GM12878 (cell line): ENCODE measurements around the gene COA3. TPM values are rescaled to one million over a fixed set of nuclear protein-coding genes. Genes with fewer than 3 reads are reported as not detected.

Experiments used
- ATAC-seq: fragments of 200-7000 bp; cut with Tn5 transposase; 3 replicates; pipeline ENCODE4 v1.9.1; 2020; ENCODE audit warnings: mild to moderate bottlenecking, moderate library complexity
- BruUV-seq: library from RNA; stranded (reverse); fragments of 400-500 nt; replicated peaks from 2 replicates; lab custom pipeline; 2021; lab: Mats Ljungman, UMichigan
- CTCF ChIA-PET: fragments of 300-600 bp; sonication (Branson Sonifier 250); formaldehyde crosslinking; extraction: SDS; loops from one replicate; lab custom pipeline; 2021; ENCODE audit warnings: inconsistent platforms; lab: Yijun Ruan, JAX
- POLR2A ChIA-PET: fragments of 350-600 bp; formaldehyde crosslinking; extraction: SDS; loops from one replicate; lab custom pipeline; 2021; ENCODE audit warnings: inconsistent platforms; lab: Charles Lee
- RAD21 ChIA-PET: fragments of 300-600 bp; sonication (Branson Sonifier 250); formaldehyde crosslinking; loops from one replicate; lab custom pipeline; 2023; ENCODE audit warnings: antibody characterized with exemption; ENCODE audit not compliant: unreplicated experiment; lab: Charles Lee
- SMC1A ChIA-PET: fragments of 300-600 bp; sonication (Branson Sonifier 250); formaldehyde crosslinking; loops from one replicate; lab custom pipeline; 2023; ENCODE audit not compliant: unreplicated experiment, uncharacterized antibody; lab: Charles Lee
- DNase-seq: peaks from one replicate; pipeline ENCODE4 v3.0.0-alpha.2; 2011; ENCODE audit warnings: low read depth, low spot score
- FAIRE-seq: peaks from 3 replicates; lab custom pipeline; 2011; peaks lifted over from hg19 to GRCh38; lab: Jason Lieb, UNC
- H2AFZ ChIP-seq: 2 replicates; pipeline ENCODE4 v1.6.0; 2011; ENCODE audit warnings: low read depth, low read length, control low read depth; ENCODE audit not compliant: control insufficient read depth
- H3K27ac ChIP-seq: 2 replicates; pipeline ENCODE4 v1.5.1; 2011; ENCODE audit warnings: control low read depth; ENCODE audit not compliant: control insufficient read depth, insufficient read depth
- H3K27me3 ChIP-seq, 2 experiments: replicated peaks in 1 of 2; 2 replicates each; pipeline versions ENCODE4 v1.6.0 to v1.6.1; 2011; ENCODE audit warnings: low read length in 1 of 2; ENCODE audit not compliant: control insufficient read depth in 2 of 2, insufficient read depth in 2 of 2
- H3K36me3 ChIP-seq, 2 experiments: 2 replicates each; pipeline ENCODE4 v1.5.1; 2011; ENCODE audit warnings: low read length in 1 of 2; ENCODE audit not compliant: control insufficient read depth in 2 of 2, insufficient read depth in 2 of 2
- H3K4me1 ChIP-seq: 2 replicates; pipeline ENCODE4 v1.6.1; 2011; ENCODE audit warnings: mild to moderate bottlenecking, low read length, moderate library complexity, mixed read lengths; ENCODE audit not compliant: control insufficient read depth, insufficient read depth
- H3K4me2 ChIP-seq: 2 replicates; pipeline ENCODE4 v1.6.0; 2011; ENCODE audit warnings: control low read depth; ENCODE audit not compliant: control insufficient read depth, insufficient read depth
- H3K4me3 ChIP-seq: fragments of 200-600 bp; sonication (generic); 2 replicates; pipeline ENCODE4 v1.5.1; 2016
- H3K79me2 ChIP-seq: 2 replicates; pipeline ENCODE4 v1.6.0; 2011; ENCODE audit warnings: low read length; ENCODE audit not compliant: control insufficient read depth, insufficient read depth
- H3K9ac ChIP-seq: 2 replicates; pipeline ENCODE4 v1.8.0; 2011; ENCODE audit warnings: low read length, control low read depth, mixed read lengths; ENCODE audit not compliant: control insufficient read depth, insufficient read depth
- H3K9me3 ChIP-seq: replicated peaks from 3 replicates; pipeline ENCODE4 v1.5.1; 2011; ENCODE audit warnings: mild to moderate bottlenecking, low read length; ENCODE audit not compliant: control insufficient read depth, insufficient read depth
- H4K20me1 ChIP-seq: 2 replicates; pipeline ENCODE4 v1.6.0; 2011; ENCODE audit not compliant: control insufficient read depth, insufficient read depth
- BCL11A ChIP-seq: IDR thresholded peaks from 2 replicates; pipeline ENCODE4 v1.6.1; 2011; ENCODE audit warnings: low read depth, low read length
- BRCA1 ChIP-seq: IDR thresholded peaks from 2 replicates; pipeline ENCODE4 v1.6.1; 2011; ENCODE audit warnings: low read depth, low read length, improper control_type of control experiment
- IRF4 ChIP-seq: IDR thresholded peaks from 2 replicates; pipeline ENCODE4 v1.6.1; 2011; ENCODE audit warnings: low read depth, low read length
- KAT2A ChIP-seq: conservative IDR thresholded peaks from 2 replicates; pipeline ENCODE4 v1.6.1; 2011; ENCODE audit warnings: low read depth, low read length; ENCODE audit not compliant: control insufficient read depth
- RFX5 ChIP-seq: IDR thresholded peaks from 2 replicates; pipeline ENCODE4 v1.6.1; 2011; ENCODE audit warnings: low read depth, low read length, improper control_type of control experiment
- YBX1 ChIP-seq: fragments of 450-650 bp; IDR thresholded peaks from 2 replicates; pipeline ENCODE4 v1.6.1; 2016; ENCODE audit warnings: antibody characterized with exemption
- ZSCAN29 ChIP-seq: fragments of 450-650 bp; IDR thresholded peaks from 2 replicates; pipeline ENCODE4 v1.6.1; 2017; ENCODE audit warnings: mild to moderate bottlenecking, moderate library complexity
- WGBS: methylation state at CpG from one replicate; pipeline ENCODE4 v1.1.6; 2016; ENCODE audit warnings: low lambda C conversion rate; ENCODE audit not compliant: insufficient replicate concordance, insufficient coverage; ENCODE audit errors: missing lambda C conversion rate; 5-methylcytosine and 5-hydroxymethylcytosine counted together
- in situ Hi-C: fragments of 300-500 bp; cut with MboI; formaldehyde crosslinking; loops from 9 replicates; pipeline ENCODE4 v1.14.3; 2018; ENCODE audit warnings: mixed read lengths
- intact Hi-C: fragments of 100-400 bp; cut with micrococcal nuclease; formaldehyde crosslinking; loops from one replicate; pipeline ENCODE4 v1.14.2; 2022; ENCODE audit not compliant: unreplicated experiment
- polyA plus RNA-seq, 11 experiments: library from polyadenylated mRNA; depleted of rRNA in 4 of 11; unstranded in 6 of 11; stranded (reverse) in 5 of 11; fragments of >200 nt; fragmentation: Nextera tagmentation in 4 of 11; fragmentation: Illumina TruSeq in 1 of 11; extraction: Ambion mirVana in 4 of 11; extraction: Trizol in 1 of 11; gene quantifications; 1 replicate in 1 of 11; 2 replicates in 10 of 11; pipeline versions ENCODE4 v1.2.1 to v1.2.3, GENCODE V29; 2011 to 2016; ENCODE audit warnings: inconsistent platforms in 2 of 11, missing spikeins in 2 of 11, low read depth in 1 of 11
- total RNA-seq, 4 experiments: library from RNA; depleted of rRNA in 3 of 4; stranded (reverse); fragments of >200 nt in 3 of 4; fragmentation: Illumina TruSeq in 1 of 4; extraction: Trizol in 1 of 4; gene quantifications; 2 replicates each; pipeline versions ENCODE4 v1.2.1 to v1.2.3, GENCODE V29; 2013 to 2021
- TF ChIP-seq, protein P1 (sequence below): fragments of 450-650 bp; IDR thresholded peaks from 2 replicates; pipeline ENCODE4 v1.6.1; 2017; ENCODE audit warnings: mild to moderate bottlenecking, low read depth, inconsistent platforms; ENCODE audit not compliant: poor library complexity, severe bottlenecking
- TF ChIP-seq, protein P2 (sequence below): IDR thresholded peaks from 2 replicates; pipeline ENCODE4 v1.6.1; 2011; ENCODE audit warnings: low read depth, low read length, improper control_type of control experiment, borderline replicate concordance

The COA3 gene
- total and polyA plus RNA-seq, 10 of the 15 experiments (the other 5 are each of a cell fraction or from before 2014, with no cell fraction given), result 45.2 to 161 (median 64.6) TPM

DNA sequence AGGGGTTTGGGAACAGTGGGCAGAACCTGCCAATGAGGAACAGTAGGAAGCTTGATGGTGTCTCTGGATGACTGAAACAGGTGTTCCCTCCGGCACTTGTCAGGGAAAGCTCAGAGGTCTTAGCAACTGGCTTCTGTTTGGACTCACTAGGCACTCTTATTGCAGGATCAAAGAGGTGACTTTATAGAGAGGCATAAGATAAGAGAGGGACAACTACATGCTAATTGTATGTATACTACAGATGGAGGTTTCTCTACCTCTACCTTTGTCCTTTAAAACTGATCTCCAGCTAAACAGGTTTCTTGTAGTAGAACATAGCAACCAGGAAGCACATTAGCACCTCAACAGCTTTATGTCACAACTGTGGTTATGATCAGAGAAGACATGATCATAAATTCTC lies 7.7 kb upstream of the COA3 start:
- WGBS, result 100% methylated on average over 1 of the region's 1 CpG
- Histone ChIP-seq H3K9me3 (no peaks in the 10 kb centered on the region), H2AFZ (no peak overlapping the region), H3K36me3 (peaks cover 0 to 9% of the 10 kb centered on the region in 2 experiments; a peak in 2 of 4 replicates), H3K27me3 (no peaks in the 10 kb centered on the region), H4K20me1 (no peaks in the 10 kb centered on the region), H3K4me3 (no peak overlapping the region), H3K27ac (no peak overlapping the region)
- intact Hi-C loops, result no loop called here
- CTCF ChIA-PET, result interaction anchor here (1.0 to 1.7 kb wide), 3 partner anchors 13 to 18 kb away, joined by 3 to 5 read pairs (median 4); partner anchors contain the start of gene BECN1
- SMC1A ChIA-PET, result no interaction called here
- TF ChIP-seq BRCA1 (no peak), IRF4 (no peak), KAT2A (no peak), RFX5 (no peak), BCL11A (no peak), ZSCAN29 (no peak), YBX1 (no peak)
- TF ChIP-seq, protein P1, sequence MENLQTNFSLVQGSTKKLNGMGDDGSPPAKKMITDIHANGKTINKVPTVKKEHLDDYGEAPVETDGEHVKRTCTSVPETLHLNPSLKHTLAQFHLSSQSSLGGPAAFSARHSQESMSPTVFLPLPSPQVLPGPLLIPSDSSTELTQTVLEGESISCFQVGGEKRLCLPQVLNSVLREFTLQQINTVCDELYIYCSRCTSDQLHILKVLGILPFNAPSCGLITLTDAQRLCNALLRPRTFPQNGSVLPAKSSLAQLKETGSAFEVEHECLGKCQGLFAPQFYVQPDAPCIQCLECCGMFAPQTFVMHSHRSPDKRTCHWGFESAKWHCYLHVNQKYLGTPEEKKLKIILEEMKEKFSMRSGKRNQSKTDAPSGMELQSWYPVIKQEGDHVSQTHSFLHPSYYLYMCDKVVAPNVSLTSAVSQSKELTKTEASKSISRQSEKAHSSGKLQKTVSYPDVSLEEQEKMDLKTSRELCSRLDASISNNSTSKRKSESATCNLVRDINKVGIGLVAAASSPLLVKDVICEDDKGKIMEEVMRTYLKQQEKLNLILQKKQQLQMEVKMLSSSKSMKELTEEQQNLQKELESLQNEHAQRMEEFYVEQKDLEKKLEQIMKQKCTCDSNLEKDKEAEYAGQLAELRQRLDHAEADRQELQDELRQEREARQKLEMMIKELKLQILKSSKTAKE, result no peak
- TF ChIP-seq, protein P2, sequence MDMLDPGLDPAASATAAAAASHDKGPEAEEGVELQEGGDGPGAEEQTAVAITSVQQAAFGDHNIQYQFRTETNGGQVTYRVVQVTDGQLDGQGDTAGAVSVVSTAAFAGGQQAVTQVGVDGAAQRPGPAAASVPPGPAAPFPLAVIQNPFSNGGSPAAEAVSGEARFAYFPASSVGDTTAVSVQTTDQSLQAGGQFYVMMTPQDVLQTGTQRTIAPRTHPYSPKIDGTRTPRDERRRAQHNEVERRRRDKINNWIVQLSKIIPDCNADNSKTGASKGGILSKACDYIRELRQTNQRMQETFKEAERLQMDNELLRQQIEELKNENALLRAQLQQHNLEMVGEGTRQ, result no peak
- TF ChIP-seq, all 136 proteins: peak for 0
- Histone ChIP-seq H3K4me2 (no peak overlapping the region), H3K4me1 (no peaks in the 10 kb centered on the region), H3K79me2 (no peaks in the 10 kb centered on the region), H3K9ac (no peak overlapping the region)
- ChIA-PET RAD21 (interaction anchor here (1.3 kb wide), 1 partner anchor 43 kb away, joined by 3 read pairs; no protein-coding TSS in a partner anchor), POLR2A (interaction anchor here (0.7 kb wide), 2 partner anchors 32 to 139 kb away, joined by 3 to 4 read pairs; no protein-coding TSS in a partner anchor)
- no TSS peak for BruUV-seq
- FAIRE-seq, result no peak
- no peak for ATAC-seq
- no peak for DNase-seq
- in situ Hi-C loops, result no loop called here
